H7 (cell line): ENCODE results near the gene GRK1. TPM values are rescaled to one million over a fixed set of nuclear protein-coding genes. Genes with fewer than 3 reads are reported as not detected.
A peak's percentile ranks its signal among the peaks of the same experiment; 100 is the strongest.
"Not testable (repeated sequence)": the region's sequence is repeated elsewhere in the genome, so short reads cannot be mapped to it uniquely, and the experiment has no call there.

ENCODE experiments used
- DNase-seq: peaks from one replicate; pipeline ENCODE4 v3.0.0; 2012
- H3K27me3 ChIP-seq: 2 replicates; pipeline ENCODE4 v1.6.0; 2011; ENCODE audit warnings: mild to moderate bottlenecking, low read length; ENCODE audit not compliant: control insufficient read depth, insufficient read depth
- H3K36me3 ChIP-seq: replicated peaks from 2 replicates; pipeline ENCODE4 v1.5.1; 2011; ENCODE audit warnings: low read length; ENCODE audit not compliant: control insufficient read depth, insufficient read depth
- H3K4me3 ChIP-seq: 2 replicates; pipeline ENCODE4 v1.5.1; 2011; ENCODE audit warnings: low read depth, mild to moderate bottlenecking, control low read depth, low read length, moderate library complexity; ENCODE audit not compliant: insufficient read depth
- total RNA-seq: library from RNA; depleted of rRNA; stranded (reverse); fragments of >200 nt; shearing (Covaris generic); gene quantifications from 2 replicates; pipeline ENCODE4 v1.2.3, GENCODE V29; 2014

Gene GRK1
- total RNA-seq, 1 experiment from 2014 or later: 0.14 TPM

DNA sequence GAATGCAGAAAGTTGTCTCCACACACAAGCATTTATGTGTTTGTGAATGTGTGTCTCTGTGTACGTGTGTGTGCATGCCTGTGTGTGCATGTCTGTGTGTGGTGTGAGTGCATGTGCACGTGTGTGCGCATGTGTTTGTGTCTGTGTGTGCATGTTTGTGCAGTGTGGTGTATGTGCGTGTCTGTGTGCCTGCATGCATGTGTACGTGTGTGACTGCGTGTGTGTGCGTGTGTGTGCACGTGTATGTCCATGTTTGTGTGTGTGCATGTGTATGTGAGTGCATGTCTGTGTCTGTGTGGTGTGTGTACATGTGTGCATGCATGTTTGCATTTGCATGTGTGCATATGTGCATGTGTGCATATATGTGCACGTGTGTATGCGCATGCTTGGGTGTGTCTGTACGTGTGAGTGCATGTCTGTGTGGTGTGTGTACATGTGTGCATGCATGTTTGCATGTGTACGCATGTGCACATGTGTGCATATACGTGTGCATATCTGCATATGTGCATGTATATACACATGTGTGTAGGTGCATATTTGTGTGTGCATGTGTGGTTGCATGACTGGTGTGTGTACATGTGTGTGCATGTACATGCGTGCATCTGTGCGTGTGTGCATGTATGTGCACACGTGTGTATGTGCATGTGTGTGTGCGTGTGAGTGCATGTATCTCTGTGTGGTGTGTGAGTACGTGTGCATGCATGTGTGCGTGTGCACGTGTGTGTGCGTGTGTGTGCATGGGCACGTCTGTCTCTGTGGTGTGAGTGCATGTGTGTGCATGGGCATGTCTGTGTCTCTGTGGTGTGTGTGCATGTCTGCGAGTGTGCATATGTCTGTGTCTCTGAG lies 83.8 kb downstream of the GRK1 start:
- no peaks in the 10 kb centered on the region for H3K36me3 ChIP-seq
- H3K27me3 ChIP-seq: no peaks in the 10 kb centered on the region
- no peak overlapping the region for H3K4me3 ChIP-seq
- DNase-seq: no peak

DNA sequence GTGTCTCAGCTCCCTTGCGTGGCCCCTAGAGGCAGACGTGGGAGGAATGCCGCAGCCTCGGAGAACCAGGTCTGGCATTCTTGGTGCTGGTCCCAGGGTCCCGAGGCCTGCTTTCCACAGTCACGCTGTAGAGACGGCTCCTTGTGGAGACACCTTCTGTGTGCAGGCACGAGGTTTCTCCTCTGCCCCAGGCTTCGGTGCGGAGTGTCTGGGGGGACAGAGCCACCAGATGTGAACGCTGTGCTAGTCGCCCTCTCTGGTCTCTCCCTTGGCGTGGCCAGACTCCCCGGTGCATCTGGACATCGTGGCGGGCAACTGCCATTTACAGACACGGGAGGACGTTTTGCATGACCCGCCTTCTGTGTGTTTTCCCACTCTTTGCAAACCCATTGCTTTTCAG lies 84.5 kb downstream of the GRK1 start:
- DNase-seq: no peak
- Histone ChIP-seq H3K4me3 (no peak overlapping the region), H3K27me3 (no peaks in the 10 kb centered on the region), H3K36me3 (no peaks in the 10 kb centered on the region)

- not testable (repeated sequence) for DNase-seq, H3K36me3 ChIP-seq, H3K27me3 ChIP-seq, H3K4me3 ChIP-seq
These were observed 85.4 kb downstream of the GRK1 start for GRCh38 chr13:113752211-113752986.

GRCh38 chr13:113753171-113753570 lies 86.2 kb downstream of the GRK1 start:
- Histone ChIP-seq H3K27me3 (peaks cover 3% of the 10 kb centered on the region), H3K36me3 (no peaks in the 10 kb centered on the region), H3K4me3 (no peak overlapping the region)
- no peak for DNase-seq

DNA sequence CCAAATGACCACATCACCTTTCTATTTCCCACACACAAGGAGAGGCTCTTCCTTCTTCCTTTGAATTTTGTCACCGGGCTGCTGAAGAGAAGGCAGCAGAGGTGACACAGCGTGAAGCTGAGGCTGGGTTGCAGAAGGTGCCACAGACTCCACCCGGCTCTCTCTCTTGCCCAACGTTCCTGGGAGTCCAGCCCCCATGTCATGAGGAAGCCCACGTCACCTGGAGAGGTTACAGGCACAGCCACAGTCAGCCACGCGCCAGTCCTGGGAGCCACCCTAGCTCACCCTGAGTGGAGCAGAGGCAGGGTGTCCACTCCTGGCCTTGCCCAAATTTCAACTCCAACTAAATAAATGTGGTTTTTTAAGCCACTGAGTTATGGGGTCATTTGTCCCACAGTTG lies 87.2 kb downstream of the GRK1 start:
- H3K4me3 ChIP-seq: no peak overlapping the region
- H3K36me3 ChIP-seq: no peaks in the 10 kb centered on the region
- no peak for DNase-seq
- peaks cover 8% of the 10 kb centered on the region for H3K27me3 ChIP-seq

GRCh38 chr13:113754691-113755090 lies 87.7 kb downstream of the GRK1 start:
- H3K4me3 ChIP-seq: no peak overlapping the region
- no peaks in the 10 kb centered on the region for H3K36me3 ChIP-seq
- no peak for DNase-seq
- H3K27me3 ChIP-seq: peaks cover 13% of the 10 kb centered on the region

- H3K27me3 ChIP-seq: peaks cover 30% of the 10 kb centered on the region
- no peak for DNase-seq
- H3K4me3 ChIP-seq: no peak overlapping the region
- H3K36me3 ChIP-seq: no peaks in the 10 kb centered on the region
These were observed 89.5 kb downstream of the GRK1 start for GRCh38 chr13:113756441-113757097.

DNA sequence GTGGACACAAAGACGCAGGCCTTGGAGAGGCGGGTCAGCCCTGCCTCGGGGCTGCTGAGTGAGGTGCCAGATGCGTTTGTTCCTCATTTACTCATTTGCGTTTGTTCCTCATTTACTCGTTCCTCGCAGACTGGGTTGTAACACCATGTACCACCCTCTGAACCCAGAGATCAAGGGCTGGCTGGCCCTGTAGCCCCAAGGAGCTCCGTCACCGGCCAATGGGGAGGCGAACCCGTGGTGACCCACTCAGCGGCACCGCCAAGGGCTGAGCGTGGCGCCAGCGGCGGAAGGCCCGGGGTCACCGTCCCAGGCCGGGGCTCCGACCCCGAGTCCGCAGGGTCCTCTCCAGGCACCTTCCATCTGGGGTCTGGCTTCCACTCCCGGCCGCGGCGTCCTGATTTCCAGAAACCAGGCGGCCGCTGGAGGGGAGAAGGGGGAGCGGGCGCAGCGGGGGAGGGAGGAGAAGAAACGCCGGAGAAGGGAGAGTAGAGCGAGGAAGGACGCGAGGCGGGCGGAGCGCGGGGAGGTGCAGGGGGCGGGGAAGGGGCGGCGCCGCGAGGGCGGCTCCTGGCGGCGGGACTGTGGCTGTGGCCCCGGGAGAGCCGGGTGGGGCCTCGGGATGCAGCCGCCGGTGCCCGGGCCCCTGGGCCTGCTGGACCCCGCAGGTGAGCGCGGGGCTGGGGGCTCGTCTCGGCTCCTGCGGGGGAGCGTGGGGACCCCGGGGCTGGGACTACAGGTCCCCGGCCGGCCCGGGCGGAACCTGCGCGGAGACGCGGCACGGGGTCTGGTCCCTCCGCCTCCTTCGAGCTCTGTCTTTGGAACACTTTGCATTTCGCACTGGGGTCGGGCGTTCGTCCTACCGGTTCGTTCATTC lies 91.9 kb downstream of the GRK1 start, which contains the start of gene TMEM255B:
TSS of gene TMEM255B (plus strand) at position 576 of the 874 bp plus-strand sequence. CDS start at position 620, 44 bp downstream.
- H3K36me3 ChIP-seq: no peaks in the 10 kb centered on the region
- DNase-seq: peak; percentile 100
- H3K27me3 ChIP-seq: peaks cover 30% of the 10 kb centered on the region
- peak within 1 kb of the TSS; percentile 63 for H3K4me3 ChIP-seq

GRCh38 chr13:113759525-113760137 lies 92.6 kb downstream of the GRK1 start:
- Histone ChIP-seq H3K27me3 (peaks cover 30% of the 10 kb centered on the region), H3K4me3 (peak overlapping the region; percentile 63), H3K36me3 (no peaks in the 10 kb centered on the region)
- DNase-seq: peak; percentile 77

DNA sequence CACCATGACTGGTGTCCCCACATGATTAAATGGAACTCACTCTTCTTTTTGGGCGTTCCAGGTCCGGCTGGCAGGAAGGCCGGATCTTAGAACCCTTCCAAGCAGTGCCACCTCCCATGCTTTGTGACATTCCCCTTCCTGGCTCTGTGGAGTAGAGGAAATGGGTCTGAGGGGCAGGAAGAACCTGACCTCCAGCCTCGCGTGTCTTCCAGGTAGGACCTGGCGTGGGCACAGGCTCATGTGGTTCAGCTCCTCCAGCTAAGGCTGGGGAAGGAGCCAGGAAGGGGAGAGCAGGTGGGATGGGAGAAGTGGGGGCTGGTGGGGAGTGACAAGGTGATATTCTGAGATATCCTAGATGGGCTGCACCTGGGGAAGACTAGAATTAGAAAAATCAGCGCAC lies 94.1 kb downstream of the GRK1 start:
- no peak overlapping the region for H3K4me3 ChIP-seq
- peaks cover 30% of the 10 kb centered on the region for H3K27me3 ChIP-seq
- no peak for DNase-seq
- H3K36me3 ChIP-seq: no peaks in the 10 kb centered on the region

- DNase-seq: no peak
- H3K4me3 ChIP-seq: no peak overlapping the region
- H3K36me3 ChIP-seq: no peaks in the 10 kb centered on the region
- H3K27me3 ChIP-seq: peaks cover 30% of the 10 kb centered on the region
These were observed 95.1 kb downstream of the GRK1 start for GRCh38 chr13:113762075-113762474.

DNA sequence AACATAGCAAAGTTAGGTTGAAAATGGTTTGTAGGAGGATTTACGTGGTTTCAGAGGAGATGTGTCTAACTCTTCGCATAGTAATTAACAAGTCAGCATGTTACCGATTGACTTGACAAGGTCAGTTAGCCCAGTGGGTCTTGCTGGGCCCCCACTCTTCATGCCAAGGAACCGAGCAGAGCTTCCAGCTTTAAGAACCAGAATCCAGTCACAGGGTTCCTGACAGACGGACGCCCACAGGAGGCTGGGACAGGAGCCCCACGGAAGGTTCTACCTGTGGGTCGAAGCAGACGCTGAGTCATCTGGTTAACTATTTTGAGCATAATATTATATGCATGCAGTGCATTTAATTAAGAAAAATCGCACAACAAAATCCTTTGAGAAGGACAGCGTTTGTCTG lies 95.5 kb downstream of the GRK1 start:
- peaks cover 30% of the 10 kb centered on the region for H3K27me3 ChIP-seq
- no peak overlapping the region for H3K4me3 ChIP-seq
- DNase-seq: no peak
- no peaks in the 10 kb centered on the region for H3K36me3 ChIP-seq

- no peak overlapping the region for H3K4me3 ChIP-seq
- DNase-seq: no peak
- peaks cover 27% of the 10 kb centered on the region for H3K27me3 ChIP-seq
- H3K36me3 ChIP-seq: no peaks in the 10 kb centered on the region
These were observed 96.2 kb downstream of the GRK1 start for GRCh38 chr13:113763254-113763653.
